Subcutaneous adipose tissue (tissue), 4 donors: ENCODE measurements around the gene KAZN. TPM values are rescaled to one million over a fixed set of nuclear protein-coding genes. Genes with fewer than 3 reads are reported as not detected.

Experiments
- total RNA-seq, 4 donors: library from RNA; depleted of rRNA; stranded (reverse); fragments of >200 nt; gene quantifications; one replicate each; pipeline ENCODE4 v1.1.0, GENCODE V29; 2016
- TF ChIP-seq, protein P1 (sequence below): fragments of 450-650 bp; IDR thresholded peaks from one replicate; pipeline ENCODE4 v1.5.1; 2016; ENCODE audit warnings: low read depth, mild to moderate bottlenecking, control low read depth, antibody characterized with exemption, moderate library complexity

The KAZN gene
- total RNA-seq, 4 donors from 2014 or later, result 7.5 to 22.2 (median 10.4) TPM

DNA sequence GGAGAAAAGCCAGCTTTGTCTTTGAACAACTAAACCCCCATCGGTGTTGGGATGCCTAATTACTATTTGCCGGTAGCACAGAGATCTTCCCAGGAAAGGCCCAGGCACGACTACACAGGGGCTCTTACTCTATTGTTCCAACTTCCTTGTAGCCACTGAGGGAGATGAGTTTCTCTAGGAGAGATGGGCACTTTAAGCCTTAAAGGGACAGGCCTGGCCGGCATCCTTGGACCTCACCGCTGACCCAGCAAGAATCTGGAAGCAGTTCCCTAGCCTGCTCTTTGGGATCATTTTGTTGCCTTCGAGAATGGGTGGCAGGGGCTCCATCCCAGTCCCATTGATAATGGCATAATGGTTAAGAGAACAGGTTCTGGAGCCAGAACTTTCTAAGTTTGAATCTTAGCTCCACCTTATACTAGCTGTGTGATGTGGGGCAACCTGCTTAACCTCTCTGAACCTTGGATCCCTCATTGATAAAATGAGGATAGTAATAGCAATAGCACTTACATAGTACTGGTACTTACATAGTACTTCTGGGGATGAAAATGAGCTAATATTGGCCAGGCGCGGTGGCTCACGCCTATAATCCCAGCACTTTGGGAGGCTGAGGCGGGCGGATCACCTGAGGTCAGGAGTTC, 316.0 kb downstream of the KAZN start:
- TF ChIP-seq, protein P1, sequence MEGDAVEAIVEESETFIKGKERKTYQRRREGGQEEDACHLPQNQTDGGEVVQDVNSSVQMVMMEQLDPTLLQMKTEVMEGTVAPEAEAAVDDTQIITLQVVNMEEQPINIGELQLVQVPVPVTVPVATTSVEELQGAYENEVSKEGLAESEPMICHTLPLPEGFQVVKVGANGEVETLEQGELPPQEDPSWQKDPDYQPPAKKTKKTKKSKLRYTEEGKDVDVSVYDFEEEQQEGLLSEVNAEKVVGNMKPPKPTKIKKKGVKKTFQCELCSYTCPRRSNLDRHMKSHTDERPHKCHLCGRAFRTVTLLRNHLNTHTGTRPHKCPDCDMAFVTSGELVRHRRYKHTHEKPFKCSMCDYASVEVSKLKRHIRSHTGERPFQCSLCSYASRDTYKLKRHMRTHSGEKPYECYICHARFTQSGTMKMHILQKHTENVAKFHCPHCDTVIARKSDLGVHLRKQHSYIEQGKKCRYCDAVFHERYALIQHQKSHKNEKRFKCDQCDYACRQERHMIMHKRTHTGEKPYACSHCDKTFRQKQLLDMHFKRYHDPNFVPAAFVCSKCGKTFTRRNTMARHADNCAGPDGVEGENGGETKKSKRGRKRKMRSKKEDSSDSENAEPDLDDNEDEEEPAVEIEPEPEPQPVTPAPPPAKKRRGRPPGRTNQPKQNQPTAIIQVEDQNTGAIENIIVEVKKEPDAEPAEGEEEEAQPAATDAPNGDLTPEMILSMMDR, result no peak

DNA sequence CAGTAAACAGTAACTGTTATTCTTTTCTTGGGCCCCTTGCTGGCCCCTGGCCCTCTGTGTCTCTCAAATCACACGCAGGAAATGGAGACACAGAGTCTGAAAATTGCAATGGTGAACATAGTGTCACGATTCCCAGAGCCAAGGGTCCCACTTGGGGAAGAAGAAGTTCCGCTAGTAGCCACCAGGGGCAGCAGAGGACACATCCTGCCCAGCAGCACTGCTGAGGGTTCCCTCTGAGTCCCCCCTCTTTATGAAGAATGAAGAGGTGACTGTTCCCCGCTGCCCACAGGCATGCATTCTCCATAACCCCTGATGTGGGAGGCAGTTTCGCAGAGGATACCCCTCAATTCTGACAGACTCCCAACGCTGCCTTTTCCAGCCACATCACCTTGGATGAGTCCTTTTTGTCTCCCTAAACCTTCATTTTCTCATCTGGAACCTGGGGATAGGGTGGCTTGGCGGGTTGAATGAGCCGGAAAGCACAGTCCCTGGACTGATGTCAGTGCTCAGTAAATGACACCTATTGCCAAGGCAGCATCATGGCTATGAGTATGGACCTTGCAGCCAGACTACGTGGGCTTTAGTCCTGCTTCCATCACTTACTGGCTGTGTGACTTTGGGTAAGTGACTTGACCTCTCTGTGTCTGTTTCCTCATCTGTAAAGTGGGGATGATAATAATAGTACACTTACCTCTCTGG, 317.0 kb downstream of the KAZN start:
- TF ChIP-seq, protein P1, result no peak

DNA sequence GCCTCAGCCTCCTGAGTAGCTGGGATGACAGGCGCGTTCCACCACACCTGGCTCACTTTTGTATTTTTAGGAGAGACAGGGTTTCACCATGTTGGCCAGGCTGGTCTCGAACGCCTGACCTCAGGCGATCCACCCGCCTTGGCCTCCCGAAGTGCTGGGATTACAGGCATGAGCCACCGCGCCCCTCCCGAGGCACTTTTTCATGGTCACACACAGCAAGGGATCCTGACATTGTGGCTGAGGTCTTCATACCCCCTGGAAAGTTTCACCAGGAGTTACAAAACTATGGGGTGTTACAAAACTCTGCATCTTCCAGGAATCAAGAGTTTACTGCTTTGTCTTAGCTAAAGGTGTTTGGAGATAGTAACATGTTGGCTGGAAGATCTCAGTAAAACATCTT, 320.8 kb downstream of the KAZN start:
- TF ChIP-seq, protein P1, result no peak

DNA sequence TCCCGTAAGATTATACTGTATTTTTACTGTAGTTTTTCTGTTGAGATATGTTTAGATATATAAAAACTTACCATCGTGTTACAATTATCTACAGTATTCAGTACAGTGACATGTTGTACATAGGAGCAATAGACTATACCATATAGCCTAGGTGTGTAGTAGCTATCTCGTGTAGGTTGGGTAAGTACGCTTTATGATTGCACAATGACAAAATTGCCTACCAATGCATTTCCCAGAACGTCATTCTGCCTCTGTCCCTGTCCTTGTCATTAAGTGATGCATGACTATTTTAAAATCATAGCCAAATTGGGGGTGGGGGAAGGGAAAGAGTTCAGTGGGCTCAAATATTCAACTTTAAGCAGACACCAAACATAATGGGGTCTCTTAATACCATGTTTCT, 321.3 kb downstream of the KAZN start:
- TF ChIP-seq, protein P1, result no peak

DNA sequence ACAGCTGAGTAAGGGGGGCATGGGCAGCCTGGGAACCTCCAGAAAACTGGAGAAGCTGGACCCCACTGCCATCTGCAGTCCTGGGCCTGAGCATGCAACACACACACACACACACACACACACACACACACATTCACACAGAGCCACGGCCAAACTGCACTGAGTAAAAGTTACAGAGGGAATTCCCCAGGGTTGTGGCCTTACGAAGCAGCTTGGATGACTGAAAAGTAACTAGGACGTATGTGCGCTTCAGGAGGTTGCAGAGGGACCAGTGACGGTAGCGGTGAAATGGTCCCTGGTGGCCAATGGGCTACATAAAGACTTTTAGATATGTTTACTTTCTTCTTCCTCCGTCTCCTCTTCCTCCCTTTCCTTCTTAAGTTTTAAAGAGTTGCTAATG, 322.6 kb downstream of the KAZN start:
- TF ChIP-seq, protein P1, result no peak

DNA sequence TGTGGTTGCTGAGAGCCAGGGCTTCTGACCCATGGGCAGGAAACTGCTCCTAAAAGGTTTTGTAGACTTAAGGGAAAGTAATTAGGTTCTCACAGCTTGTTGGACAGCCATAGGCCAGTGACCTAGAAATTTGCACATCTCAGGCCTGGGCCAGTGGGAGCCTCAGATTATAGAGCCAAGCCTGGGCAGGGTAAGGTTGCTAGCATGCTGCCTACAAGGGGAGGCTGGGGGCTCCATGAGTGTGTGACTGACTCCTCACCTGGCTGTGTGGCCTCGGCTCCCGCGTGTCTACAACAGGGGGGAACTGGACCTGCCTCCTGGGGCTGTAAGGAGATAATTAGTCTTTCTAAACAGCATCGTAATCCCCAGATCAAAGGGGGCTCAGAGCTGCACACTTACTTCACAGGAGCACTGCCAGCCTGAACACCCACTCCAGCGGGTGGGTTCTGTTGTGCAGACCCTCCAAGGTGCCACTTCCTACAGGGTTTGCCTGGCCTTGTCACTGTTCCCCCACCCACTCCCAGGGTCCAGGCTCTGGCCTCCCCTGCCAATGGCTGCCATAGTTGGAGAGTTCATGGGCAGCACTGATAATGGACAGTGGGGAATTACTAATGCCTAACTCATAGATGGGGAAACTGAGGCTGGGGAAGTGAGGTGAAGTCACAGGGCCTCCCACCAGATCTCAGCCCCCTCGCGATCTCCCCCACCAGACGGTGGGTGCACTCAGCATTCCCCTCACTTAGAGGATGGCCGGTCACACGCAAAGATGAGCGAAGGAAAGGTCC, 324.6 kb downstream of the KAZN start:
- TF ChIP-seq, protein P1, result no peak
